Dendritic cell treated with granulocyte-macrophage colony-stimulating factor and Interleukin-4, amounts not matched to agents 40 ng/mL and 50 ng/mL, for 4 days (primary cell): ENCODE measurements around the gene IFNG.

Experiments
- H3K27ac Mint-ChIP-seq: one replicate; pipeline ENCODE4 v1.8.0; 2022; ENCODE audit warnings: mild to moderate bottlenecking, mixed read lengths
- H3K27me3 Mint-ChIP-seq: one replicate; pipeline ENCODE4 v1.8.0; 2022; ENCODE audit warnings: mild to moderate bottlenecking, mixed read lengths
- H3K36me3 Mint-ChIP-seq: one replicate; pipeline ENCODE4 v1.8.0; 2022; ENCODE audit warnings: low read depth, mixed read lengths
- H3K4me1 Mint-ChIP-seq: one replicate; pipeline ENCODE4 v1.8.0; 2022; ENCODE audit warnings: low read depth, mixed read lengths
- H3K4me3 Mint-ChIP-seq: one replicate; pipeline ENCODE4 v1.8.0; 2022; ENCODE audit warnings: mild to moderate bottlenecking, moderate library complexity, mixed read lengths
- H3K9me3 Mint-ChIP-seq: one replicate; pipeline ENCODE4 v1.8.0; 2022; ENCODE audit warnings: mixed read lengths
- intact Hi-C: fragments of 100-400 bp; cut with micrococcal nuclease; formaldehyde crosslinking; loops from one replicate; pipeline ENCODE4 v1.15.0; 2022

IFNG gene

DNA sequence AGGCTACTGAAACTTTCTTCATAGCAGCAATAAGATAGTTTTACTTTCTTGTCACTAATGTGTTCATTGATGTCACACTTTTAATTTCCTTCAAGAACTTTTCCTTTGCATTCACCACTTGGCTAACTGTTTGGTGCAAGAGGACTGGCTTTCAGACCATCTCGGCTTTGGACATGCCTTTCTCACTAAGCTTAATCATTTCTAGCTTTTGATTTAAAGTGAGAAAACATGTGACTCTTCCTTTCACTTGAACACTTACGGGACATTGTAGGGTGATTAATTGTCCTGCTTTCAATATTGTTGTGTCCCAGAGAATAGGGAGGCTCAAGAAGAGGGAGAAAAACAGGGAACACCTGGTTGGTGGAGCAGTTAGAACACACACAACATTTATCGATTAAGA lies 41.9 kb downstream of the IFNG start:
- Mint-ChIP-seq H3K4me3 (no peak overlapping the region), H3K27ac (no peak overlapping the region), H3K4me1 (no peaks in the 10 kb centered on the region), H3K9me3 (no peaks in the 10 kb centered on the region), H3K27me3 (no peaks in the 10 kb centered on the region), H3K36me3 (no peaks in the 10 kb centered on the region)
- intact Hi-C loops: no loop called here

DNA sequence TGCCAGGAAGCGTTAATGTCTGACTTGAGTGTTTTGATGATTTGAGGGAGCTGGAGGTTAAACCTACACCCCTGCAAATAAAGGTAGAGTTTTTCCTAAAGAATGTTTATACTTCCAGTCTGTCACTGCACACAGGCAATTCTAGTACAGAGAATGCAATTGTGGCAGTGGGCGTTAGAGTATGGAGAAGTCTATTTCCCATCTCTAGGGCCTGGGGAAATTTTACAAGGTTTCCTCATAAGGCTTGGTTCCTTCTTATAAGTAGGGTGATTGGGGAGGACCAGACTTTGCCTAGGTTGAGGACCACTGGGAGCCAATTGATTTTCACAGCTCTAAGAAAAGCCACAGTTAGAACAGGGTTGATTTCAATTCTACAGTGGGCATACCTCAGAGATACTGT lies 44.3 kb downstream of the IFNG start:
- no peaks in the 10 kb centered on the region for H3K27me3 Mint-ChIP-seq
- H3K9me3 Mint-ChIP-seq: no peaks in the 10 kb centered on the region
- no peaks in the 10 kb centered on the region for H3K36me3 Mint-ChIP-seq
- H3K4me3 Mint-ChIP-seq: no peak overlapping the region
- no peaks in the 10 kb centered on the region for H3K4me1 Mint-ChIP-seq
- intact Hi-C loops: no loop called here
- H3K27ac Mint-ChIP-seq: no peak overlapping the region

DNA sequence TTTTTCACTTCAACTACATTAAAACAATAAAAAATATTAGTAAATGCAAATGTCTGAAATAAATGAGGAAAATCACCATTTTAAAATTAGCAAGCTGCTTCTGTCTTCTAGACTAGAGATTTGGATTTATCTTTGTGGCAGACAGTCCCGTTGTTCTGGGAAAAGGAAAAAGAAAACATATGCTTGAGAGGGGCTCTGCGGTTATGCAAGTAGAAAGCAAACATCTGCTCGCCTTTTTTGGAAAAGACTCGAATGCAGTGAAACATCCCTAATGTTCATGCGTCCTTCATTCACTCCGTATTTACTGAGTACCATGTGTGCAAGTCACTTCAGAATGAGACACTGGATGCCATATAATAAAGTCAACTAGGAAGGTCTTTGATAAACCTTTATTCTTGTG lies 44.9 kb downstream of the IFNG start:
- intact Hi-C loops: no loop called here
- no peaks in the 10 kb centered on the region for H3K36me3 Mint-ChIP-seq
- no peaks in the 10 kb centered on the region for H3K27me3 Mint-ChIP-seq
- no peak overlapping the region for H3K4me3 Mint-ChIP-seq
- no peaks in the 10 kb centered on the region for H3K9me3 Mint-ChIP-seq
- no peaks in the 10 kb centered on the region for H3K4me1 Mint-ChIP-seq
- no peak overlapping the region for H3K27ac Mint-ChIP-seq

DNA sequence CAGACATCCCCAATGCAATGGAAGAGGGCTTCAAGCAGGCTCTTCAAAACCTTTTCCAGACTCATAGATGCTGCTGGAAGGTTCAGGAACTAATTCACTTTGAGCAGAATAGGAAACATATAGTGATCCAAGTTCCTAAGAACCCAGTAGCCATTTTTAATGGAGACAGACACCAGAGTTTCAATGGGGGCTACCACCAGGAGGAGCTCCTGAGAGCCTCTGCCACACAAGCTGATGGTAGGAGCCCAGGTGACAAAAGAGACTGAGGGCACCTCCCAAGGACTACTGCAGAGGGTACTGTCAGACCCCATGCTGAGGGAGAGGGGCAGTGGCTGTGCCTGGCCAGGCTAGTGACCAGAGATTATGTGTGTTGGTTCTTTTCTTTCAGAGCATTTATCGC lies 45.9 kb downstream of the IFNG start:
- no peaks in the 10 kb centered on the region for H3K36me3 Mint-ChIP-seq
- no peaks in the 10 kb centered on the region for H3K4me1 Mint-ChIP-seq
- no peak overlapping the region for H3K27ac Mint-ChIP-seq

DNA sequence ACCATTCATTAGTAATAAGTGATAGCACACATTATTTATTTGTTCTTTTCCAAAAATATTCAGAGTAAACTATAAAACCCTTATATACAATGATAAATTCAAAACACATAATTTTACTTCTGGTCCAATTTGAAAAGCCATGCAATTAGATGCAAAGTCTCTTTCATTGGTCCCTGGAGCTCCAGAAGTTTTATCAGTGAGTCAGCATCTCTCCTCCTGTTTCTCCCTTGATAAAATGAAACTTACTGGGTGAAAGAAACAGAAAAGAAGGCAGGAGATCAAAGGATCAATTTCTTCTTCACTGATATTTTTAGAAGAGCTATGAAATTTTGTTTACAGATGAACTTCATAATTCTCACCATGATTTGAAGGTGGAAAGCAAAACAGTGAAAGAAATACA lies 47.5 kb downstream of the IFNG start:
- H3K27ac Mint-ChIP-seq: no peak overlapping the region
- intact Hi-C loops: no loop called here
- no peak overlapping the region for H3K4me3 Mint-ChIP-seq
- H3K4me1 Mint-ChIP-seq: no peaks in the 10 kb centered on the region
- H3K27me3 Mint-ChIP-seq: no peaks in the 10 kb centered on the region
- no peaks in the 10 kb centered on the region for H3K9me3 Mint-ChIP-seq
- no peaks in the 10 kb centered on the region for H3K36me3 Mint-ChIP-seq

More for the DNA sequence above, 45.9 kb downstream of the IFNG start:
- Mint-ChIP-seq H3K27me3 (no peaks in the 10 kb centered on the region), H3K9me3 (no peaks in the 10 kb centered on the region), H3K4me3 (no peak overlapping the region)
- intact Hi-C loops: no loop called here

DNA sequence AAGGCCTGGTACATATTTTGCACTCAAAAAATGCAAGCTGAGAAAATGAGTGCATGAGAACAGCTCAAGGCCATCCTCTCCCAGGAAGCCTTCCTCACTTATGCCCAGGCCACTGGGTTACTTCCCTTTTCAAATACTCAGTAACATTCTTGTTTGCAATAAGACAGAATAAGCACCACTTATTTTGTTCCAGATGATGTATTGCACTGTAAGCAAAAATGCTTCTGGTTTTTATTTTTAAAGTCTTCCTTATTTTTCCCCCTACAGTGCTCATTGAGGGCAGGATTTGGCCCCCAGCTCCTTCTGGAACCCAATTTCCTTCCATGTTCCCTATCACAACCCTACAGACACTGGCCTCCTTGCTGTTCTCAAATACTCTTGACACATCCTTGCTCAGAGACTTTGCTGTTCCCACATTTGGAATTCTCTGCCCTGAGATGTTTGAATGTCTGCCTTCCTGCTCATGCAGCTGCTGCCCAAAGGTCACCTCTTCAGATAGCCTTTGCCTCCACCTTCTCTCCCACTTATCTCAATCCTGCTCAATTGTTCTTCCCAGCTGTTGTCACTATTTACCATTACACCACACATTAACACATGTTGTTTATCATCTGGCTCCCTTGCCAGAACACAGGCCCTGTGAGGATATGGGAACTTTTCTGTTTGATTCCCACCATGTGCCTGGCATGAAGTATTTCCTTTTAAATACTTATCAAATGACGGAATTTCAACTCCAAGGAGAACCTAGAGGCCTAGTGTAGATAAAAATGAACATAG lies 49.9 kb downstream of the IFNG start:
- Mint-ChIP-seq H3K36me3 (no peaks in the 10 kb centered on the region), H3K27me3 (no peaks in the 10 kb centered on the region), H3K9me3 (no peaks in the 10 kb centered on the region), H3K27ac (no peak overlapping the region), H3K4me3 (no peak overlapping the region), H3K4me1 (no peaks in the 10 kb centered on the region)
- intact Hi-C loops: no loop called here

DNA sequence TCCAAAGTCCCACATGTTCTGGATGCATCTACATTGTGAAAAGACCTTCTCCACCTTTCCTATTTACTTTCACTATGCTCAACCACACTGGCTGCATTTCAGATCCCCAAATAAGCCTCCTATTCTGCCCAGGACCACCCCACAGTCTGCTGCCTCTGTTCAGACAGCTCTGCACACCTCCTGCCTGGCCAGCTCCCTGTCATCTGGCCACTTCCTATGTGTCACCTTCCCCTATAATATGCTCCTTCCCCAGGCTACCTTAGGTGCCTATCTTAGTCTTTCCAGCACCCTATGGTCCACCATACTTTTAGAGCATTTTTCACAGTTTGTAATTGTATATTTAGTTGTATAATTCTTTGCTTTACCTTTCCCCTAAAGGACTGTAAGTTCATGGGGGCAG lies 50.5 kb downstream of the IFNG start:
- intact Hi-C loops: no loop called here
- H3K27ac Mint-ChIP-seq: no peak overlapping the region
- no peaks in the 10 kb centered on the region for H3K36me3 Mint-ChIP-seq
- H3K27me3 Mint-ChIP-seq: no peaks in the 10 kb centered on the region
- no peaks in the 10 kb centered on the region for H3K9me3 Mint-ChIP-seq
- H3K4me1 Mint-ChIP-seq: no peaks in the 10 kb centered on the region
- no peak overlapping the region for H3K4me3 Mint-ChIP-seq

DNA sequence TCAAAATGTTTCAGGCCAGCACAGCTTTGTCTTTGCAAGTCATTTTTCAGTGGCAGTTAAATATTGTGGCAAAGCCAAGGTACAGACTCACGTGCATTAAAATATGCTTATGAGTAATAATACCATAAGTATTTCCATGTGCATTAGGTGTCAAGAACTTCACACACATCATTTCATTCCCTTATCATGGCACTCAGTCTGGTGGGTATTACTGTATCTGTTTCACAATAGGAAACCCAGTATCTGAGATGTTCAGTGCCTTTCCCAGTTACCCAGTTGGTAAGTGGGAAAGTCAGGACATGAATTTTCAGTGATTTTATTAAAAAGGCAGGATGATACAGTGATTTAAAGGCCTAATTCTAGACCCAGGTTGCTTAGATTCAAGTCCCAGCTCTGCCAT lies 52.9 kb downstream of the IFNG start:
- no peaks in the 10 kb centered on the region for H3K4me1 Mint-ChIP-seq
- intact Hi-C loops: no loop called here
- no peak overlapping the region for H3K4me3 Mint-ChIP-seq
- no peaks in the 10 kb centered on the region for H3K36me3 Mint-ChIP-seq
- H3K9me3 Mint-ChIP-seq: no peaks in the 10 kb centered on the region
- H3K27me3 Mint-ChIP-seq: peaks cover 3% of the 10 kb centered on the region
- no peak overlapping the region for H3K27ac Mint-ChIP-seq

DNA sequence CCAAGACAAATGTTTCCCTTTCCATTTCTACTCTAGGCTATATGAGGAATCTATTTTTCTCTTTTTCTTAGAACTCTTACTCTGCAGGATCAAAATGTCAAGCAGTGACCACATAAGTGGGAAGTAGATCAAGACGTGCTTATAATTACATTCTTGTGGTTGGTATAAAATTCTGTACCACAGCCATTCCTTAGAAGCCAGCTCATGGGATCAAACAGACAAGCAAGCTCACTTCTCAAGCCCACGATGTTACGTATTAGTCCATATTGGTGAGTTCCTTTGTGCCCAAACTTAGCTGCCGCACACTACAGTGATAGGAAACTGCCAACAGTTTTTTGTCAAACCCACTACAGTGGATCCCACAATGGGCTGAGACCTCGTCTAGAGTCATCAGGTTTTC lies 53.4 kb downstream of the IFNG start:
- H3K27ac Mint-ChIP-seq: no peak overlapping the region
- no peaks in the 10 kb centered on the region for H3K36me3 Mint-ChIP-seq
- intact Hi-C loops: no loop called here

More for the DNA sequence above, 53.4 kb downstream of the IFNG start:
- Mint-ChIP-seq H3K4me1 (no peaks in the 10 kb centered on the region), H3K9me3 (no peaks in the 10 kb centered on the region), H3K4me3 (no peak overlapping the region), H3K27me3 (peaks cover 3% of the 10 kb centered on the region)
